ENCODE measurements around the gene ETV1. TPM values are rescaled to one million over a fixed set of nuclear protein-coding genes. Genes with fewer than 3 reads are reported as not detected.

ETV1 gene
- total RNA-seq, 4 donors from 2014 or later: 0.41 to 2.0 (median 0.83) TPM

GRCh38 chr7:13955494-13955893 is 34.0 kb downstream of the ETV1 start:
- no peak for TF ChIP-seq CTCF (IDR thresholded peaks at IDR 0.05 in 4 of 5, conservative IDR thresholded peaks at IDR 0.05 in 1 of 5)
- TF ChIP-seq POLR2A (IDR thresholded peaks at IDR 0.05): no peak
- intact Hi-C loops (cut with DNase I; ENCODE audit: low total_unique reads): no loop called here
- in situ Hi-C loops (cut with MboI; ENCODE audit: low sequenced_read_pairs in 4 of 4): no loop called here
- Histone ChIP-seq H3K36me3 (no peaks in the 10 kb centered on the region), H3K27me3 (no peaks in the 10 kb centered on the region), H3K4me1 (no peaks in the 10 kb centered on the region), H3K27ac (no peak overlapping the region), H3K4me3 (no peak overlapping the region), H3K9me3 (no peaks in the 10 kb centered on the region)
- no peak for ATAC-seq
- no peak for DNase-seq

GRCh38 chr7:13953368-13953767 is 36.1 kb downstream of the ETV1 start:
- Histone ChIP-seq H3K9me3 (no peaks in the 10 kb centered on the region), H3K4me3 (no peak overlapping the region), H3K36me3 (no peaks in the 10 kb centered on the region), H3K4me1 (no peaks in the 10 kb centered on the region), H3K27me3 (no peaks in the 10 kb centered on the region), H3K27ac (no peak overlapping the region)
- TF ChIP-seq POLR2A (IDR thresholded peaks at IDR 0.05) (no peak), CTCF (IDR thresholded peaks at IDR 0.05 in 4 of 5, conservative IDR thresholded peaks at IDR 0.05 in 1 of 5) (no peak)
- intact Hi-C loops (cut with DNase I; ENCODE audit: low total_unique reads): no loop called here
- in situ Hi-C loops (cut with MboI; ENCODE audit: low sequenced_read_pairs in 4 of 4): no loop called here
- DNase-seq: no peak
- no peak for ATAC-seq

GRCh38 chr7:13952921-13953320 is 36.5 kb downstream of the ETV1 start:
- no peaks in the 10 kb centered on the region for H3K27me3 ChIP-seq
- H3K27ac ChIP-seq: no peak overlapping the region
- no peaks in the 10 kb centered on the region for H3K9me3 ChIP-seq
- ATAC-seq (no peak), DNase-seq (no peak)
- in situ Hi-C loops (cut with MboI; ENCODE audit: low sequenced_read_pairs in 4 of 4): no loop called here
- H3K36me3 ChIP-seq: no peaks in the 10 kb centered on the region
- no peaks in the 10 kb centered on the region for H3K4me1 ChIP-seq
- TF ChIP-seq CTCF (IDR thresholded peaks at IDR 0.05 in 4 of 5, conservative IDR thresholded peaks at IDR 0.05 in 1 of 5) (no peak), POLR2A (IDR thresholded peaks at IDR 0.05) (no peak)
- H3K4me3 ChIP-seq: no peak overlapping the region
- intact Hi-C loops (cut with DNase I; ENCODE audit: low total_unique reads): no loop called here

- H3K4me3 ChIP-seq: no peak overlapping the region
- ATAC-seq: no peak
- DNase-seq: no peak
- no peaks in the 10 kb centered on the region for H3K4me1 ChIP-seq
- TF ChIP-seq CTCF (IDR thresholded peaks at IDR 0.05 in 4 of 5, conservative IDR thresholded peaks at IDR 0.05 in 1 of 5) (no peak), POLR2A (IDR thresholded peaks at IDR 0.05) (no peak)
- intact Hi-C loops (cut with DNase I; ENCODE audit: low total_unique reads) (no loop called here), in situ Hi-C loops (cut with MboI; ENCODE audit: low sequenced_read_pairs in 4 of 4) (no loop called here)
- no peaks in the 10 kb centered on the region for H3K36me3 ChIP-seq
- H3K27ac ChIP-seq: no peak overlapping the region
- H3K9me3 ChIP-seq: no peaks in the 10 kb centered on the region
- no peaks in the 10 kb centered on the region for H3K27me3 ChIP-seq
Measured at GRCh38 chr7:13949939-13950338, 39.5 kb downstream of the ETV1 start.

GRCh38 chr7:13949445-13949844 is 40.0 kb downstream of the ETV1 start:
- no peaks in the 10 kb centered on the region for H3K36me3 ChIP-seq
- no peaks in the 10 kb centered on the region for H3K27me3 ChIP-seq
- intact Hi-C loops (cut with DNase I; ENCODE audit: low total_unique reads): no loop called here
- H3K27ac ChIP-seq: no peak overlapping the region
- ATAC-seq (no peak), DNase-seq (no peak)
- no peak overlapping the region for H3K4me3 ChIP-seq
- H3K4me1 ChIP-seq: no peaks in the 10 kb centered on the region
- TF ChIP-seq CTCF (IDR thresholded peaks at IDR 0.05 in 4 of 5, conservative IDR thresholded peaks at IDR 0.05 in 1 of 5) (no peak), POLR2A (IDR thresholded peaks at IDR 0.05) (no peak)
- in situ Hi-C loops (cut with MboI; ENCODE audit: low sequenced_read_pairs in 4 of 4): no loop called here
- no peaks in the 10 kb centered on the region for H3K9me3 ChIP-seq

Measured in gastrocnemius medialis (tissue), 4 donors.